Fibroblast of lung (primary cell): Measurements from ENCODE around the gene SLC7A6OS. TPM values are rescaled to one million over a fixed set of nuclear protein-coding genes. Genes with fewer than 3 reads are reported as not detected.

Experiments used
- DNase-seq, 2 donors: peaks; one replicate each; pipeline versions ENCODE4 v3.0.0 to v3.0.0-alpha.2; 2010; ENCODE audit warnings: low read depth in 2 of 2
- H2AFZ ChIP-seq: 2 replicates; pipeline ENCODE4 v1.5.1; 2012; ENCODE audit warnings: low read length, control low read depth, inconsistent platforms
- H3K27ac ChIP-seq: 2 replicates; pipeline ENCODE4 v1.5.1; 2011; ENCODE audit warnings: low read length, control low read depth; ENCODE audit not compliant: insufficient read depth
- H3K27me3 ChIP-seq: 2 replicates; pipeline ENCODE4 v1.5.1; 2011; ENCODE audit warnings: mild to moderate bottlenecking, low read length; ENCODE audit not compliant: control insufficient read depth, insufficient read depth
- H3K36me3 ChIP-seq: 2 replicates; pipeline ENCODE4 v1.5.1; 2011; ENCODE audit warnings: low read length; ENCODE audit not compliant: control insufficient read depth, insufficient read depth
- H3K4me1 ChIP-seq: 2 replicates; pipeline ENCODE4 v1.5.1; 2011; ENCODE audit warnings: low read length; ENCODE audit not compliant: control insufficient read depth, insufficient read depth; ENCODE audit errors: extremely low read depth
- H3K4me2 ChIP-seq: 2 replicates; pipeline ENCODE4 v1.5.1; 2011; ENCODE audit warnings: low read length, control low read depth; ENCODE audit not compliant: insufficient read depth; ENCODE audit errors: extremely low read depth
- H3K4me3 ChIP-seq, 4 experiments: fragments of 200-600 bp in 1 of 4; sonication (generic) in 1 of 4; replicated peaks in 1 of 4; 2 replicates each; pipeline ENCODE4 v1.5.1; 2011 to 2016; ENCODE audit warnings: low read length in 4 of 4, low read depth in 3 of 4, mild to moderate bottlenecking in 3 of 4, control low read depth in 2 of 4, inconsistent platforms in 1 of 4, mixed read lengths in 1 of 4; ENCODE audit not compliant: insufficient read depth in 1 of 4; ENCODE audit errors: control extremely low read depth in 1 of 4
- H3K79me2 ChIP-seq: 2 replicates; pipeline ENCODE4 v1.5.1; 2012; ENCODE audit warnings: mild to moderate bottlenecking, low read length, inconsistent platforms; ENCODE audit not compliant: control insufficient read depth, insufficient read depth
- H3K9ac ChIP-seq: 2 replicates; pipeline ENCODE4 v1.5.1; 2011; ENCODE audit warnings: mild to moderate bottlenecking, low read length, control low read depth; ENCODE audit not compliant: insufficient read depth
- H3K9me3 ChIP-seq: 2 replicates; pipeline ENCODE4 v1.5.1; 2012; ENCODE audit warnings: low read depth, low read length; ENCODE audit not compliant: control insufficient read depth, insufficient read depth
- H4K20me1 ChIP-seq: 2 replicates; pipeline ENCODE4 v1.5.1; 2011; ENCODE audit warnings: low read length; ENCODE audit not compliant: control insufficient read depth, insufficient read depth; ENCODE audit errors: extremely low read depth
- EZH2 ChIP-seq: IDR thresholded peaks from 2 replicates; pipeline ENCODE4 v1.5.1; 2012; ENCODE audit warnings: low read length, control low read depth, mild to moderate bottlenecking; ENCODE audit errors: missing control alignments
- polyA plus RNA-seq, 2 donors: library from polyadenylated mRNA; depleted of rRNA in 1 of 2; stranded (reverse) in 1 of 2; unstranded in 1 of 2; fragments of >200 nt; gene quantifications; 2 replicates each; pipeline ENCODE4 v1.2.1, GENCODE V29; 2011 to 2012; ENCODE audit warnings: missing spikeins in 1 of 2
- total RNA-seq: library from RNA; depleted of rRNA; stranded (reverse); fragments of >200 nt; gene quantifications from 2 replicates; pipeline ENCODE4 v1.2.1, GENCODE V29; 2014

The SLC7A6OS gene
- total and polyA plus RNA-seq, 2 donors (not counting 1 experiment from before 2014, with no cell fraction given) = 8.7 to 19.5 TPM

DNA sequence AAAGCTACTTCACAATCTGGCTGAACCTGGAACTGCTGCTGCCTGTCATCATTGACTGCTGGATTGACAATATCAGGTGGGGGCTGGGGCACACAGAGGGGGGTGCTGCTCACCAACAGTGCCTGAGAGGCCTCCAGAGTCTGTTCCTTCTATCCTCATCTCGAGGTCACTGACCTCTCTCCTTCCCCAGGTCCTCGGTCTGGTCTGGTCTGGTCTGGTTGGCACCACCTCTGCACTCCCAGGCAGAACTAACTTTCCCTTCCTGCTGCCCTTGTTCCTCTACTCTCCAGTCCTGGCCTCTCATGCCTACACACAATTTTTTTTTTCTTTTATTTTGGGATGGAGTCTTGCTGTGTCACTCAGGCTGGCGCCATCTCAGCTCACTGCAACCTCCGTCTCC is 61.4 kb downstream of the SLC7A6OS start:
- no peak overlapping the region for H3K27ac ChIP-seq
- no peaks in the 10 kb centered on the region for H3K27me3 ChIP-seq
- H3K4me3 ChIP-seq = no peak overlapping the region
- no peak for TF ChIP-seq EZH2
- H3K36me3 ChIP-seq = peaks cover 4% of the 10 kb centered on the region
- H3K4me2 ChIP-seq = no peak overlapping the region
- peaks cover 7% of the 10 kb centered on the region for H3K4me1 ChIP-seq
- no peak overlapping the region for H2AFZ ChIP-seq
- H3K79me2 ChIP-seq = peaks cover 8% of the 10 kb centered on the region
- H3K9me3 ChIP-seq = no peaks in the 10 kb centered on the region
- no peak overlapping the region for H3K9ac ChIP-seq
- H4K20me1 ChIP-seq = no peaks in the 10 kb centered on the region
- no peak for DNase-seq

Other genes with a start within 250 kb of the SLC7A6OS start
- 10.6 and 11.0 TPM in 2 replicates for gene NFATC3, start 225.6 kb downstream of the SLC7A6OS start, total RNA-seq
- gene NFATC3, start 225.6 kb downstream of the SLC7A6OS start, polyA plus RNA-seq = 9.6 and 10.1 TPM in 2 replicates
- under 0.01 and 0.17 TPM in 2 replicates for gene ESRP2, start 74.8 kb downstream of the SLC7A6OS start, total RNA-seq
- 0.08 and 0.10 TPM in 2 replicates for gene ESRP2, start 74.8 kb downstream of the SLC7A6OS start, polyA plus RNA-seq
- 14.9 and 28.7 TPM in 2 replicates for gene PLA2G15, start 65.6 kb downstream of the SLC7A6OS start, total RNA-seq
- 19.6 and 22.2 TPM in 2 replicates for gene PLA2G15, start 65.6 kb downstream of the SLC7A6OS start, polyA plus RNA-seq
- gene SLC7A6, start 46.4 kb downstream of the SLC7A6OS start, total RNA-seq = 8.5 and 11.9 TPM in 2 replicates
- gene SLC7A6, start 46.4 kb downstream of the SLC7A6OS start, polyA plus RNA-seq = 16.0 and 19.0 TPM in 2 replicates
- gene PRMT7, start 73 bp upstream of the SLC7A6OS start, total RNA-seq = 39.3 and 44.4 TPM in 2 replicates
- 24.0 and 34.0 TPM in 2 replicates for gene PRMT7, start 73 bp upstream of the SLC7A6OS start, polyA plus RNA-seq
- gene SMPD3, start 137.6 kb upstream of the SLC7A6OS start, total RNA-seq = under 0.01 TPM in 2 replicates
- gene SMPD3, start 137.6 kb upstream of the SLC7A6OS start, polyA plus RNA-seq = 0.01 and 0.08 TPM in 2 replicates
- 38.5 and 42.8 TPM in 2 replicates for gene ZFP90, start 228.3 kb upstream of the SLC7A6OS start, total RNA-seq
- 12.8 and 18.7 TPM in 2 replicates for gene ZFP90, start 228.3 kb upstream of the SLC7A6OS start, polyA plus RNA-seq